ENCODE measurements around the gene FBLN7.

GRCh38 chr2:112181571-112182290, 43.5 kb downstream of the FBLN7 start:
- TF ChIP-seq CTCF (IDR thresholded peaks at IDR 0.05), result no peak
- no peak for TF ChIP-seq POLR2A (IDR thresholded peaks at IDR 0.05)
- no peak for TF ChIP-seq POLR2AphosphoS5 (IDR thresholded peaks at IDR 0.05)
